Mucosa of gallbladder (tissue), 1 donor: ENCODE results near the gene PNMA3. TPM values are rescaled to one million over a fixed set of nuclear protein-coding genes. Genes with fewer than 3 reads are reported as not detected.
"Not testable (repeated sequence)": the region's sequence is repeated elsewhere in the genome, so short reads cannot be mapped to it uniquely, and the experiment has no call there.

Experiments used
- DNase-seq: peaks from one replicate; pipeline ENCODE4 v3.0.0-alpha.2; 2020; ENCODE audit warnings: low spot score
- total RNA-seq: library from RNA; stranded (reverse); gene quantifications from one replicate; pipeline ENCODE4 v1.2.1, GENCODE V29; 2021
- donor health status: DM: no; HTN: no; CAD: no.

The PNMA3 gene, protein sequence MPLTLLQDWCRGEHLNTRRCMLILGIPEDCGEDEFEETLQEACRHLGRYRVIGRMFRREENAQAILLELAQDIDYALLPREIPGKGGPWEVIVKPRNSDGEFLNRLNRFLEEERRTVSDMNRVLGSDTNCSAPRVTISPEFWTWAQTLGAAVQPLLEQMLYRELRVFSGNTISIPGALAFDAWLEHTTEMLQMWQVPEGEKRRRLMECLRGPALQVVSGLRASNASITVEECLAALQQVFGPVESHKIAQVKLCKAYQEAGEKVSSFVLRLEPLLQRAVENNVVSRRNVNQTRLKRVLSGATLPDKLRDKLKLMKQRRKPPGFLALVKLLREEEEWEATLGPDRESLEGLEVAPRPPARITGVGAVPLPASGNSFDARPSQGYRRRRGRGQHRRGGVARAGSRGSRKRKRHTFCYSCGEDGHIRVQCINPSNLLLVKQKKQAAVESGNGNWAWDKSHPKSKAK
- 0.32 TPM for total RNA-seq

DNA sequence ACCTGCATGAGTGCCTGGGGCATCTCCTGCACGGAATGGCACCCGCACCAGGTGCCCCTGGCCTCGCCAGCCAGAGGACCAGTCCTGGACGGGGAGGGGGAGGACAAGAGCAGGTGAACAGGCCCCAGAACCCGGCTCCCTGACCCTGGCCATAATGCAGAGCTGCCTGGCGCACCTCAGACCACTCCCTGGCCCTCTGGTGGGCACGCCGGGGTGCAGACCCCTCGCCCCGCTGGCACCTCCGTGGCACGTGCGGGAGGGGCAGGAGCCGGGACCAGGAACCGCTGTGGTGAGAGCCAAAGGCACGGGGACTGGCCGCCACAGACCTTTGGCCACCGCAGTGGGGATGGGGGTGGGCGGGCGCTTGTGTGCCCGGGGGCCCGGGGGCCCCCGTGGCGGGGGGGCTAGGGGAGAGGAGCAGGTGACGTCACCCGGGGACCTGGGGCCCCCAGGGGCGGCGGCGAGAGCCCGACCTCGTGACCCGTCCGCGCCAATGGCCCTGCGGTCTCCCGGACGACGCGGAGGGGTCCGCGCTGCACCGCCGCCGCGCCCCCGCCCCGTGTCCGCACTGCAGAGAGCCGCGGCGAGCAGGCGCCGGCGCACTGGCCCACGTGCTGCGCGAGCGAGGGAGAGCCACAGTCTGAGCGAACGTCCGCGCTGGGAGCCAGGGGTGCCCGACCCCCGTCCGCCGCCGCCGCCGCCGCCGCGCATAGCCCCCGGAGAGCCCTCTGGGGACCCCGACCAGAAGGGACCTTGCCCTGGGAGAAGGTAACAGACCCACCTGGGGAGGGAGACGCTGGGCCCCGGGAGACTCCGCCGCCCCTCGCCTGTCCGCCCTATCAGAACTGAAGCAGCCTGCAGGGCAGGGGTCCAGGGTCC lies at the start of gene PNMA3:
TSS of gene PNMA3 (plus strand) at position 600 of the 879 bp plus-strand sequence. CDS start 586 bp downstream, outside the sequence.
- DNase-seq = no peak

DNA sequence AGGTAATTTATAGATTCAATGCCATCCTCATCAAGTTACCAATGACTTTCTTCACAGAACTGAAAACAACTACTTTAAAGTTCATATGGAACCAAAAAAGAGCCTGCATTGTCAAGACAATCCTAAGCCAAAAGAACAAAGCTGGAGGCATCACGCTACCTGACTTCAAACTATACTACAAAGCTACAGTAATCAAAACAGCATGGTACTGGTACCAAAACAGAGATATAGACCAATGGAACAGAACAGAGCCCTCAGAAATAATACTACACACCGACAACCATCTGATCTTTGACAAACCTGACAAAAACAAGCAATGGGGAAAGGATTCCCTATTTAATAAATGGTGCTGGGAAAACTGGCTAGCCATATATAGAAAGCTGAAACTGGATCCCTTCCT lies 39.1 kb upstream of the PNMA3 start:
- DNase-seq = not testable (repeated sequence)

DNA sequence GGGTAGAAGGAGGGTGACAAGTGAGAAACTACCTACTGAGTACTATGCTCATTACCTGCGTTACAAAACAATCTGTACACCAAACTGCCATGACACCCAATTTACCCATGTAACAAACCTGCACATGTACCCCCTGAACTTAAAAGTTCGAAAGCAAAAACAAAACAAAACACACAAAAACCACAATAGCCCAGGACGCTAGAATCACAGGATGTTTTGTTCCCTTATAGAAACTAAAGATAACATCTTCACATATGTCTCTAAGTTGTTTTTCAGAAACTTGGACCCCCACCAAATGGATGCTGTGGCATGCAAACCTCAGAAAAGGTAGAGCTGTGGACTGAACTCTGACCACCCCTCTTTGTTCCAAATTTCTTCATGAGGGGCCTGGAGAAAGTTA lies 37.1 kb upstream of the PNMA3 start:
- no peak for DNase-seq

DNA sequence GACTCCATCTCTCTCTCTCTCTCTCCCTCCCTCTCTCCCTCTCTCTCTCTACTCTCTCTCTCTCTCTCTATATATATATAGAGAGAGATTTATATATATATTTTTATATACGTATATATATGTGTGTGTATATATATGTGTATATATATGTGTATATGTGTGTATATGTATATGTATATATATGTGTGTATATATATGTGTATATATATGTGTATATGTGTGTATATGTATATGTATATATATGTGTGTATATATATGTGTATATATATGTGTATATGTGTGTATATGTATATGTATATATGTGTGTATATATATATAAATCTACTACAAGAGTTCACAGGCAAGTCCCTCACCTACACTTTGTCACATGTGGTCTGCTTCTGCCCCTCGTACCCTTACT lies 29.8 kb upstream of the PNMA3 start:
- not testable (repeated sequence) for DNase-seq

GRCh38 chrX:153028487-153028886 lies 27.8 kb upstream of the PNMA3 start:
- not testable (repeated sequence) for DNase-seq

GRCh38 chrX:153029162-153029561 lies 27.1 kb upstream of the PNMA3 start:
- no peak for DNase-seq

DNA sequence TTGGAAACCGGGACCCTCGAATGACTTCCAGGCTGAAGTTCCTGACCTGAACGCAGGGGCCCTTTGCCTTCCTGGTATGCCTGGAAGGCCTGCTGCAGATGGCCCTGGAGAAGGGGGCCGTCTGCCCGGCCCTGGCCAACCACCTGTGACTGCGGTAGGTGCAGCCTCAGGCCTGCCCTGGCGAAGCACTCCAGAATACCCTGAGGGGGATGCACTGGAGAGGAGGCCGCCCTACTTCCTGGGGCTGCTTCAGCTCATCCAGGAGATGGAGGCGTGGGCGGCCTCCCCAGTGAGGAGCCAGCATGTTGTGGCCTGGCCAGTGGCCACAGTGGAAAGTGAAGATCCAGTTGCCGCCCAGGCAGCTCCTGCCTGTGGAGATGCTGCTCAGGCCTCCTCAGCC lies 26.4 kb upstream of the PNMA3 start:
- DNase-seq = no peak

GRCh38 chrX:153030801-153031200 lies 25.5 kb upstream of the PNMA3 start:
- no peak for DNase-seq

DNA sequence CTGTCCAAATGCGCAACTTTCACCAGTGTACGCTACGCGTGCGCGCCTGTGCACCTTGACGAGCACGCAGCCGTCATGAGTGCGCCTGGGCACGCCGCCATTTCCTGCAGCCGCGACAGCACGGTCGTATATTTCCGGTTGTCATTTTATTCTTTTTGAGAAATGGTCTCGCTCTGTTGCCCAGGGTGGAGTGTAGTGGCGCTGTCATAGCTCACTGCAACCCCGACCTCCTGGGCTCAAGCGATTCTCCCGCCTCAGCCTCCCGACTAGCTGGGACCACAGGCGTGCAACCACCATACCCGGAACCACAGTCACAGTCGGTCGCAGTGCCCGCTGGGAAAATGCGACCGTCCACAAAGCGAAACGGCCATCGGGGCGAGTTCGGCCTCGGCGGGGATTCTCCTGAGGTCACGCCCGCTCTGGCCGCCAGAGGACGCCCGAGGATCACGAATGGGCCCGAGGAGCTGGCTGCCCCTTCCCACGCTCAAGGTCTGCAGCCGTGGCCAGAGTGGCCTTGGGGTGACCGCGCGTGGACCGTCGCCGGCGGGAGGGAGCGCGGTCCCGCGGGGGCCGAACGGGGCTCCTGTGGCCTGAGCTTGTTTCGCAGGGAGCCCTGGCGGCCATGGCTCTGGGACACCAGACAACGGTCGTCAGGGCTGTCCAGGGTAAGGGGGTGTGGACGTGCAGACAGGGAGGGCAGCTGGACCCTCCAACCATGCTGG lies 23.7 kb upstream of the PNMA3 start:
- DNase-seq = peak; percentile 66

- no peak for DNase-seq
Measured at GRCh38 chrX:153049093-153049492, 7.2 kb upstream of the PNMA3 start.

DNA sequence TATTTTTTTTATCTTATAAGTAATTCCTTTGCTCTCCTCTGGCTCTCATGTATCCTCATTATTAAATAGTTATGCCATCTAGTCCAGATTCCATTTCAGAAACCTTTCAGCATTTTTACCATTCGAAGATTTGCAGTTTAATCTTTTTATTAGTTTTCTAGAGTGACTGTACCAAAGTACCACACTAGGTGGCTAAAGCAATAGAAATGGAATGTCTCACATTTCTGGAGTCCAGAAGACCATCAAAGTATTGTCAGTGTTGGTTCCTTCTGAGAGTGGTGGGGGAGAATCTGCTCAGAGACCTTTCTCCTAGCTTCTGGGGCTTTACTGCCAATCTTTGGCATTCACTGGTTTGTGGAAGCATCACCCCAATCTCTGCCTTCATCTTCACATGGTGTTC lies 3.7 kb upstream of the PNMA3 start:
- no peak for DNase-seq

DNA sequence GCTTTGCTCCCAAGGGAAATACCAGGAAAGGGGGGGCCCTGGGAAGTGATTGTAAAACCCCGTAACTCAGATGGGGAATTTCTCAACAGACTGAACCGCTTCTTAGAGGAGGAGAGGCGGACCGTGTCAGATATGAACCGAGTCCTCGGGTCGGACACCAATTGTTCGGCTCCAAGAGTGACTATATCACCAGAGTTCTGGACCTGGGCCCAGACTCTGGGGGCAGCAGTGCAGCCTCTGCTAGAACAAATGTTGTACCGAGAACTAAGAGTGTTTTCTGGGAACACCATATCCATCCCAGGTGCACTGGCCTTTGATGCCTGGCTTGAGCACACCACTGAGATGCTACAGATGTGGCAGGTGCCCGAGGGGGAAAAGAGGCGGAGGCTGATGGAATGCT lies 1.0 kb downstream of the PNMA3 start:
- no peak for DNase-seq

DNA sequence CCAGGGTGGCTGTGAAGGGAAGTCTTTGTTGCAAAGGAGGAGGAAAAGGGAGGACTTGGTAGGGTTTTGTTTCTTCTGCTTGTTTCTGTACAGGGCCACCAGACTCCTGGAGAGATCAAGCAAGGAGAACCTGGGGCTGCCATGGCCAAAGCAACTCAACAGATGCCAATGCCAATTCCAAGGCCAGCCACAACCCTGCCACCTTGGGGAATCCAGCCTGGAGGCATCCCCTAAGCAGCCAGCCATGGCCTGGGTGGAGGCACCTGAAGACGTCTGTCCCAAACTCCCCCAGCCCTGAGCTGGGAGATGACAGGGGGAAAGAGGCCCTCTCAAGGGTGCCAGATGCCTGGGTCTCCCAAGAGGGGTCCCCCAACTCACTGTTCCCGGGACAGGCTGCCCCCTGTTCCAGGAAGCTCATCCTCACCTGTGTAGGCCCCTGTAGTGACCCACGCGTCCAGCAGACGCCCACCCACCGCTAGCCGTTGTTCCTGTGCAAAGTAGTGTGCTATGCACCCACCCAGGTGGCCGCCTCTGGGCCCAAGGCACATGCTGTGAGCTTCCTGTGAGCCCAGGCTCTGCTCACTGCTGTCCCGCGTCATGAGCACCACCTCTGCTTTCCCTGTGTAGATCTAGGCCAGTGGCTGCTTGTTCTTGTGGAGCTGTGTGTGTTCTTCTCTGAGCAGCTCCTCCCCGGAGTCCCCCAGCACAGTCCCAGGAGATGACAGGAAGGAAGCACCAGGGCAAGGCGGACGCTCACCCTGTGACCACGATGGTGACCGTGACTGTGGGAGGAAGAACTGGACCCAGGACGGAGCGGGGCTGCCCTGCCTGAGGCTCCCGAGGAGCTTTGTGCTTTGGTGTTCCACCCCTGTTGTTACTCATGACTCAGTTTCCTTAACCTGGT lies 3.2 kb downstream of the PNMA3 start:
- no peak for DNase-seq

- DNase-seq = no peak
Measured at GRCh38 chrX:153060095-153060445, 3.8 kb downstream of the PNMA3 start.

DNA sequence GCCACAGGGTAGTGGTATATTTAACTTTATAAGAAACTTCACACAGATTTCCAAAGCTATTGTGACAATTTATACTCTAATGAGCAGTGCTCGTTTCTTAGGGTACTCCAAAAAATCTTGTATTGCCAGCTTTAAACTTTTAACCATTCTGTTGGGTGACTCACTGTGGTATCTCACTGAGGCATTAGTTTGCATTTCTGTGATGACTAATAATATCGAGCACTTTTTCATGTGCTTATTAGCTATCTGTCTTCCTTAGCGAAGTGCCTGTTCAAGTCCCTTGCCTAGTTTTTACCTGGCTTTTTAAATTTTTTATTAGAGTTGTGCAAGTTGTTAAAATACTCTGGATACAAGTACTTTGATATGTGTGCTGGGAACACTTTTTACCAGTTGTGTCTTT lies 5.5 kb downstream of the PNMA3 start:
- no peak for DNase-seq

DNA sequence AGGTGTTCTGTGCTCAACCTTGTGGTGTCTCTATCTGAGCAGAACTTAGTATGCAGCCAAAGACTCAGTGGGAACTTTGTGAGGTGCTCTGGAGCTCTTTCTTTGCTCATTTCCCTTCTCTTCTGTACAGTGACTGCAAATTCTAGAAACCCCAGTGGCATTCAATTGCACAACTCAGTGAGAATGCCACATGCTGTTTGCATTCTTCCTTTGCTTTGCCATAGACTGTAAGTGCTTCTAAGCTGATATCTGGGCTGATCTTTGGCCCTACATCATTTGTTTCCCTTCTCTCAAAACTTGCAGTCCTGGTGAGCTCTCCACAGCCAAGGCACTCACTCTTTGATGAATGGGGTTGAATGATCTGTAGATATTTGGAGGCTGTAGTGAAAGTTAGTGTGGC lies 7.0 kb downstream of the PNMA3 start:
- DNase-seq = no peak

DNA sequence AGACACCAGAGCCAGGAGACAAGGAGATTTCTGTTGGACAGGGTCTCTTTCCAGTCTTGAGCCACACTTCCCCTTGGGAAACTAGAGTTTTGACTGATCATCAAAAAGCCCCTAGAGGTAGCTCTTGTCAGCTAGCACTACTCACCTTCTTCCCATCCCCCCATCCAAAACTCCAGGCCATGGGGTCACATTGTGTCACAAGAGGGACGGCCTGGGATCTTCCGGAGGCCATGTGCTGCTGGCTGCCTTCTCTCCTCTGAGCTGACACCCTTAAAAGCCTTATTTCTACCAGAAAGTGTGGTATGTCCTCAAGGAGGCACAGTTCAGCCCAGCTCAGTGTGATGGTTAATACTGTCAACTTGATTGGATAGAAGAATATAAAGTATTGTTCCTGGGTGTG lies 7.8 kb downstream of the PNMA3 start:
- no peak for DNase-seq

DNA sequence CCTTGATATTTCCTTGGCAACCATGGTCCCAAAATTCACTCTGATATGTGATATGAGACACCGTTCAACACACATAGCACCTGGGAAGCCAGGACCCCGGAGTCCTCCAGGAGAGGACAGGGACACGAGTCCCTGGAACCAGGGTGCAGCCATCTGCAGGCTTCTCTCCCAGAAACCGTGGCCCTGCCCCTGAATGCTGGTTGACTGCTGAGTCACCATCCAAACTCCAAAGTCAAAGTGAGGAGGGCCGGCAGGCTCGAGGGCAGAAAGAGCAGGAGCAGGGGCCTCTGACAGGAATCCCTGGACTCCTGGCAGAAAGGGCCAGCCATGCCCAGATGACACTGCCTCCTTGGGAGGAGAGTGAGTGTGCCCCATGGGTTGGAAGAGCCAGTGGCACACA lies 9.1 kb downstream of the PNMA3 start:
- DNase-seq = no peak

DNA sequence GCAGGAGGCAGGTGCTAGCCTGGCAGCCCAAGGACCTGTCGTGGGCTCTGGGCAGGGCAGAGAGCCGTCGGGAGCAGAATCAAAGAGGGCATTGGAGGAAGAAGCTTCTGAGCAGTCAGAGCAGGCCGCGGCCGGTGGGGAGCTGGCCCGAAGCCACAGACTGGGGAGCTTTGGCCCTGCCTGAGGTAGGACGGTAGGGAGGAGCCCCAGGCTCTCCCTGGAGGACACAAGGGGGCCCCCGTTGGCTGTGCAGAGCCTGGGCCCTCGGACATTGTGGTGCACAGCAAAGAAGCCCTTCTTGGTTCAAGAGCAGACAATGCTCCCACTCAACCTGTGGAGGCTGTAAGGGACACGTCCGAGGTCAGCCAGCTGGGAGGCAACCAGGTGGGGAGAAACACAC lies 10.1 kb downstream of the PNMA3 start:
- not testable (repeated sequence) for DNase-seq

DNA sequence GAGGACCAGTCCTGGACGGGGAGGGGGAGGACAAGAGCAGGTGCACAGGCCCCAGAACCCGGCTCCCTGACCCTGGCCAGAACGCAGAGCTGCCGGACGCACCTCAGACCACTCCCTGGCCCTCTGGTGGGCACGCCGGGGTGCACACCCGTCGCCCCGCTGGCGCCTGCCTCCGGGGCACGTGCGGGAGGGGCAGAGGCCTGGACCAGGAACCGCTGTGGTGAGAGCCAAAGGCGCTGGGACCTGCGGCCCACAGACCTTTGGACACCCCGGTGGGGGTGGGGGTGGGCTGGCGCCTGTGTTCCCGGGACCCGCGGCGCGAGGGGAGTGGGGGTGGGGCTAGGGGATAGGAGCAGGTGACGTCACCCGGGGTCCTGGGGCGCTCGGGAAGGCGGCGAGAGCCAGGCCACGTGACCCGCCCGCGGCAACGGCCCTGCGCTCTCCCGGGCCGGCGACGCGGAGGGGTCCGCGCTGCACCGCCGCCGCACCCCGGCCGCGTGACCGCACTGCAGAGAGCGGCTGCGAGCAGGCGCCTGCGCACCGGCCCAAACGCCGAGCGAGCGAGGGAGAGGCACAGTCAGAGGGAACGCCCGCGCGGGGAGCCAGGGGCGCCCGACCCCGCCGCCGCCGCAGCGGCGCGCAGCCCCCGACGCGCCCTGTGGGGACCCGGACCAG lies 15.8 kb downstream of the PNMA3 start, which contains the start of gene PNMA6A:
TSS of gene PNMA6A (plus strand) at position 546 of the 675 bp plus-strand sequence. CDS start 609 bp downstream, outside the sequence.
- DNase-seq = not testable (repeated sequence)
